Measurements from ENCODE around the gene PSMA2. TPM values are rescaled to one million over a fixed set of nuclear protein-coding genes. Genes with fewer than 3 reads are reported as not detected.

The PSMA2 gene
- total RNA-seq, 4 donors from 2014 or later, result 54.5 to 121 (median 67.2) TPM

GRCh38 chr7:42914421-42915045 is 17.4 kb downstream of the PSMA2 start:
- peak overlapping the region; percentile 59 to 75 for H3K27ac ChIP-seq
- peak in 1 of 2 donors; percentile 26 for DNase-seq

GRCh38 chr7:42914009-42914408 is 18.0 kb downstream of the PSMA2 start:
- Histone ChIP-seq H3K4me3 (no peak overlapping the region), H3K27me3 (no peaks in the 10 kb centered on the region), H3K9me3 (no peaks in the 10 kb centered on the region), H3K36me3 (no peaks in the 10 kb centered on the region), H3K27ac (peak overlapping the region; percentile 59 to 75), H3K4me1 (peaks cover 0 to 10% of the 10 kb centered on the region in 2 donors)
- DNase-seq, result peak in 1 of 2 donors; percentile 20
- intact Hi-C loops (cut with DNase I; ENCODE audit: low total_unique reads), result no loop called here
- TF ChIP-seq CTCF (IDR thresholded peaks at IDR 0.05) (no peak), POLR2A (IDR thresholded peaks at IDR 0.05) (no peak)

More at GRCh38 chr7:42914421-42915045, 17.4 kb downstream of the PSMA2 start:
- no peak for TF ChIP-seq POLR2A (IDR thresholded peaks at IDR 0.05)
- TF ChIP-seq CTCF (IDR thresholded peaks at IDR 0.05), result no peak
- H3K4me3 ChIP-seq, result no peak overlapping the region
- intact Hi-C loops (cut with DNase I; ENCODE audit: low total_unique reads), result no loop called here
- H3K9me3 ChIP-seq, result no peaks in the 10 kb centered on the region
- no peaks in the 10 kb centered on the region for H3K27me3 ChIP-seq
- H3K36me3 ChIP-seq, result no peaks in the 10 kb centered on the region
- H3K4me1 ChIP-seq, result peaks cover 0 to 10% of the 10 kb centered on the region in 2 donors

GRCh38 chr7:42913591-42913990 is 18.4 kb downstream of the PSMA2 start:
- no peak for DNase-seq
- Histone ChIP-seq H3K27me3 (no peaks in the 10 kb centered on the region), H3K27ac (peak overlapping the region; percentile 59 to 75), H3K9me3 (no peaks in the 10 kb centered on the region), H3K4me1 (peaks cover 0 to 10% of the 10 kb centered on the region in 2 donors), H3K36me3 (no peaks in the 10 kb centered on the region), H3K4me3 (no peak overlapping the region)
- TF ChIP-seq POLR2A (IDR thresholded peaks at IDR 0.05) (no peak), CTCF (IDR thresholded peaks at IDR 0.05) (no peak)
- intact Hi-C loops (cut with DNase I; ENCODE audit: low total_unique reads), result no loop called here

- Histone ChIP-seq H3K9me3 (no peaks in the 10 kb centered on the region), H3K27ac (peak within 1 kb of the TSS; percentile 84 to 88), H3K4me1 (peaks cover 0 to 10% of the 10 kb centered on the region in 2 donors), H3K27me3 (no peaks in the 10 kb centered on the region), H3K4me3 (peak within 1 kb of the TSS; percentile 44 to 94), H3K36me3 (no peaks in the 10 kb centered on the region)
- TF ChIP-seq CTCF (IDR thresholded peaks at IDR 0.05), result peak in 1 of 4 experiments; percentile 11
- peak in 1 of 2 donors; percentile 63 for TF ChIP-seq POLR2A (IDR thresholded peaks at IDR 0.05)
- peak; percentile 95 to 96 for DNase-seq
- intact Hi-C loops (cut with DNase I; ENCODE audit: low total_unique reads), result no loop called here
Observed at GRCh38 chr7:42911454-42912447, 20.2 kb downstream of the PSMA2 start, which contains the start of gene C7orf25. TSS of gene C7orf25 (minus strand) at chr7:42912070. CDS start at chr7:42910900, 1,170 bp downstream.

Data from uterus (tissue), 4 donors.